GM18870 (cell line): ENCODE data around the gene LRRC8A.
"Not testable (repeated sequence)": the region's sequence is repeated elsewhere in the genome, so short reads cannot be mapped to it uniquely, and the experiment has no call there.

ENCODE experiments used
- ATAC-seq: cut with Tn5 transposase; IDR thresholded peaks from one replicate; pipeline ENCODE4 v1.9.1; 2021; ENCODE audit warnings: moderate library complexity; ENCODE audit not compliant: unreplicated experiment

Gene LRRC8A

GRCh38 chr9:128947527-128948301, 65.8 kb downstream of the LRRC8A start, which contains the start of the genes DOLK and NUP188:
DOLK (minus strand) TSS chr9:128947603; CDS start chr9:128947303, 300 bp downstream.
NUP188 (plus strand) TSS chr9:128947699; CDS start chr9:128947720, 21 bp downstream.
- peak; percentile 56 for ATAC-seq

- ATAC-seq, result not testable (repeated sequence)
These were observed 79.5 kb downstream of the LRRC8A start for GRCh38 chr9:128961403-128961802.
